ENCODE data around the gene ANGPTL5. TPM values are rescaled to one million over a fixed set of nuclear protein-coding genes. Genes with fewer than 3 reads are reported as not detected.

Gene ANGPTL5
- total RNA-seq, 2 experiments from 2014 or later: not detected

DNA sequence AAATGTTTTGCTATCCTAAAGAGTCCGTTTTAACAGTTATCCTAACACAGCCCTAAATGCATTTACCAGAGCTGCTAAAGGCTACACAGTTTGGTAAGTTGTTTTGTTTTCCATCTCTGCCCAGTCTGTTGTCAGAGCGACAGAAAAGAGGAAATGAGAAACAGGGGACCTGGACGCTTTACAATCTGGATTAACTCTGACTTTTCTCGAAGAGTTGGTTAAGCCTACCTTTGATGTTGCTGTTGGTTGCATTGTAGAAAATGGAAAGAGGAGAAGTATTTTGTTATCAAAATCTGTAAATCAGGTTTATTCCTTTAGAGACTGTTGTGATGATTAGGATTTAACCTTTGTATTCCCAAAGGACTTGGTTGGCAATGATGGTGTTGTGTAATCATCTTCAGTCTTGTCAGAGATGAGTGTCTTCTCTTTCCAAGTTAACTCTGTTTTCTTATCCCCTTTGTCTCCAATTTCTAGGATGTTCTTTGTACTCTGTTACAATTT is 481 bp downstream of the ANGPTL5 start:
- ChIA-PET CTCF (no interaction called here), POLR2A (no interaction called here)
- Mint-ChIP-seq H3K4me3 (peak overlapping the region; percentile 87), H3K27ac (no peak overlapping the region), H3K27me3 (no peaks in the 10 kb centered on the region), H3K4me1 (peaks cover 24% of the 10 kb centered on the region), H3K9me3 (no peaks in the 10 kb centered on the region), H3K36me3 (ENCODE audit: low read depth) (no peaks in the 10 kb centered on the region)
- no peak for DNase-seq

DNA sequence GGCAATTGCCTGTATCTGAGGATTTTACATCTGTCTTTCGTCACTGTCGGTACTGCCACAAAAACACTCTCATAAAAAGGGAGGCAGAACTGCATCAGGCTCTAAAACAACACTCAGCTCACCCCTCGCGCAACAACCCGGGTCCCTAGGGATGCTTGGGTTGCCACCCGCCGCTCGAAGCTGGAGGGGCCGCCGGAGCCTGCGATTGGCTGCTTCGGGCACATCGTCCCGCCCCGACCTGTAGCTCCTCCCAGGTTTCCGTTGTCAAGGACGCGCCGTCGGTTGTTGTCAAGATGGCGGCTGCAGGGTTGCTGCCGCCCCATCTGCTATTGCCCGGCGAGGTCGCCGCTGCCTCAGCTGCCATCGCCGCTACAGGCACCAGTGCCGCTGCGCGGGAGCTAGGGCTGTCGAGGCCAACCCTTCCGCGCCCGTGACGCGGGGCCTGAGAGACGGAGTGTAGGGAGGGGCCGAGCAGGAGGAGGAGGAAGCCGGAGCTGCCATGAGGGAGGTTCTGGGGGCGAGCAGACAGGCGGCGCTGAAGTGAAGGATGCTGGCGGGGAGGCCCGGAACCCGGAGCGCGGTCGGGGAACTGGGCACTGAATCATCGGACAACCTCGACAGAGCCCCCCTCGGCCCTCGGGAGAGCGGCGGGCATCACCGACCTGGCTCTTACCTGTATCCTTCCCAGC is 1.4 kb downstream of the ANGPTL5 start, which contains the start of gene CEP126:
TSS of gene CEP126 (plus strand) at position 273 of the 689 bp plus-strand sequence. CDS start at position 548, 275 bp downstream.
- H3K27ac Mint-ChIP-seq: peak within 1 kb of the TSS; percentile 57
- no peaks in the 10 kb centered on the region for H3K36me3 Mint-ChIP-seq (ENCODE audit: low read depth)
- CTCF ChIA-PET: interaction anchor here (0.8 to 1.6 kb wide), 10 partner anchors 10 to 99 kb away, joined by 3 to 8 read pairs (median 3); no protein-coding TSS in a partner anchor
- peak within 1 kb of the TSS; percentile 87 for H3K4me3 Mint-ChIP-seq
- H3K9me3 Mint-ChIP-seq: no peaks in the 10 kb centered on the region
- POLR2A ChIA-PET: no interaction called here
- peak; percentile 93 for DNase-seq
- peaks cover 24% of the 10 kb centered on the region for H3K4me1 Mint-ChIP-seq
- H3K27me3 Mint-ChIP-seq: no peaks in the 10 kb centered on the region

DNA sequence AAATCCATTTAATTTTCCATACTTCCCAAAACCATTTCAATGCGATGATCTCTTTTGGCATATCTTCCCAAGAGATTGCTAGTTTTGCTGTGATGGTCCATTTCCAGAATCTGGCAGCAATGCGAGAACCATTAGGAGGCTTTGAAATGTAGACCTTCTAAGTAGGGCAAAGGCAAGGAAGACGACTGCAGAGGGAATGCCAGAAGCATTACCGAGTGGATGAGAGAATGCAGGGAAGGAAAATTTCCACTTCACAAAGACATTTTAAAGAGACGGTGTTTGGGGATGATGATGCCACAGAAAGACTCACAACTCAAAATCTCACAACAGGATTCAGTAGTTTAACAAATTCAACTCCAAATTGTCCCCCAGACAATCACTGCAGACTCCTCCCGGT is 2.0 kb downstream of the ANGPTL5 start:
- Mint-ChIP-seq H3K9me3 (no peaks in the 10 kb centered on the region), H3K27me3 (no peaks in the 10 kb centered on the region), H3K4me1 (peaks cover 24% of the 10 kb centered on the region), H3K27ac (no peak overlapping the region), H3K36me3 (ENCODE audit: low read depth) (no peaks in the 10 kb centered on the region), H3K4me3 (peak overlapping the region; percentile 87)
- DNase-seq: no peak
- POLR2A ChIA-PET: no interaction called here
- CTCF ChIA-PET: interaction anchor here (0.8 to 1.6 kb wide), 10 partner anchors 10 to 99 kb away, joined by 3 to 8 read pairs (median 3); no protein-coding TSS in a partner anchor

DNA sequence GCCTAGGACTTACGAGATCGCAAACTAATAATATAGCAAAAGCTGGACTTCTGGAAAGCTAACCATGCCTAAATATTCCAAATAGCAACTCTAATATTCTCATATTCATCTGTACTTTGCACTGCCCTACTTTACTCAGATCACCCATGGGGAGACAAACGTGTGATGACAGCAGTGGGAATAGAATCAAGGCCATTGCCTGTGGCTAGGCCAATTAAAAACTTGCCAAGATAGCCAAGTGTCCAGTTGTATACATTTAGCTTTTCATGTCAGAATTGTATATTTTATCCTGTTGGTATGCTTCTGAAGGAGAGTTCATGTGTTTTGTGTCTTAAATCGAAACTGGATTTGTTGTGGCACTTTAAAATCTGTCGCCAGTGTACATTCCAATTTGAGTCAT is 2.7 kb downstream of the ANGPTL5 start:
- no peaks in the 10 kb centered on the region for H3K36me3 Mint-ChIP-seq (ENCODE audit: low read depth)
- H3K27ac Mint-ChIP-seq: no peak overlapping the region
- H3K4me1 Mint-ChIP-seq: peaks cover 24% of the 10 kb centered on the region
- DNase-seq: no peak
- H3K27me3 Mint-ChIP-seq: peaks cover 2% of the 10 kb centered on the region
- no peaks in the 10 kb centered on the region for H3K9me3 Mint-ChIP-seq
- no peak overlapping the region for H3K4me3 Mint-ChIP-seq
- ChIA-PET CTCF (interaction anchor here (1.6 kb wide), 1 partner anchor 94 kb away, joined by 8 read pairs; no protein-coding TSS in a partner anchor), POLR2A (no interaction called here)

DNA sequence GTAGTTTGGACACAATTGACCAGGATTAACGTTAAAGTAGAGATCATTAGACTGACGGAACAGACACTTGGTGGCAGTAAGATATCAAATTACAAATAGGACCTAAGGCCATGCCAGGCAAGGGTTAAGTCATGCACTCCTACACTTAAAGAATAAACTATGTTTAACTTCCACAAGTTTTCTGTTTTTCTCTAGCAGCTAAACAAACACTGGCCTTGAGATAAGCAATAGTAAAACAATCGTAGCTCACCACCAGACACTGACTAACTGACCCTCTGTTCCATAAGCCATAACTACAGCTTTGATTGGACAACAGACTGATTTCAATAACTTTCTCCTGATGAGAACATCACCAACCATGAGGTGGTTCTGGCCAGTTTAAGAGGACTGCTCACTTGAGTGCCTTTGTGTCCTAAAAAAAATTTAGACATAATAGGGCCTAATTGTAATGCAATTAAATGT is 3.5 kb downstream of the ANGPTL5 start:
- ChIA-PET CTCF (no interaction called here), POLR2A (no interaction called here)
- no peak overlapping the region for H3K27ac Mint-ChIP-seq
- no peaks in the 10 kb centered on the region for H3K36me3 Mint-ChIP-seq (ENCODE audit: low read depth)
- no peak overlapping the region for H3K4me3 Mint-ChIP-seq
- no peak for DNase-seq
- no peaks in the 10 kb centered on the region for H3K9me3 Mint-ChIP-seq
- peaks cover 2% of the 10 kb centered on the region for H3K27me3 Mint-ChIP-seq
- peaks cover 24% of the 10 kb centered on the region for H3K4me1 Mint-ChIP-seq

DNA sequence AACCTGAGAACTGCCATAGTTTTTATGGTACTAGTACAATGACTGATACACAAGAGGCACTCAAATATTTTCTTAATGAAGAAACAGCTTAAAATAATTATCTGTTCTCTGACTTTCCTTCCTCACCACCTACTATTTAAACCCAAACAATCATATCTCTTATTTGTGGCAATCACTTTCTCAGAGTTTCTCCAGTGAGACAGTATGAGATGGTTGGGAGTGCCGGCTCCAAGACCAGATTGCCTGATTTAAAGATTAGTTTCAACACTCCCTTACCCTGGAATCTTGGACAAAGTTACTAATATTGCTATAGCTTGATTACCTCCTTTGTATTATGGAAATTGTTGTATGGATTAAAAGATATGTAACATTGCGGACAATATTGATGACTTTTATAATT is 7.2 kb downstream of the ANGPTL5 start:
- DNase-seq: no peak
- Mint-ChIP-seq H3K36me3 (ENCODE audit: low read depth) (no peaks in the 10 kb centered on the region), H3K9me3 (no peaks in the 10 kb centered on the region), H3K4me1 (peaks cover under 1% of the 10 kb centered on the region), H3K27ac (no peak overlapping the region), H3K27me3 (peaks cover 11% of the 10 kb centered on the region), H3K4me3 (no peak overlapping the region)
- CTCF ChIA-PET: no interaction called here
- POLR2A ChIA-PET: no interaction called here

DNA sequence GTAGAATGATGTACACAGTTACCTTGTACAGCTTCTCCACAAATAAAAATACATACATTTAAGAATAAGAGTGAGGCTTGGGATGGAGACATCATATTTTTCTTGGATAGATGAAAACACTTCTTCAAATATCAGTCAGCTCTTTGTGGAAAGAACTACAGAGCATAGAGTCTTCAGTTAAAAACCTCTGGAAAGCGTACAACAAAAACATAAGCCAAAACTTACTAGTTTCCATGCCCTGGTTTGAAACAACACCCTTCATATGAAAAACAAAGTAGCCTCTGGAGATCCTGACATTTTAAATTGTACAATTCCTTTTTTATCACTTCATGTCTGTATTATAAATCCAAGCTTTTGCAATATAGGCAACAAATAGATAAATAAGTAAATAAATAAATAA is 8.5 kb downstream of the ANGPTL5 start:
- CTCF ChIA-PET: no interaction called here
- Mint-ChIP-seq H3K9me3 (no peaks in the 10 kb centered on the region), H3K27me3 (peaks cover 16% of the 10 kb centered on the region), H3K36me3 (ENCODE audit: low read depth) (no peaks in the 10 kb centered on the region), H3K4me1 (no peaks in the 10 kb centered on the region), H3K4me3 (no peak overlapping the region), H3K27ac (no peak overlapping the region)
- no peak for DNase-seq
- POLR2A ChIA-PET: no interaction called here

DNA sequence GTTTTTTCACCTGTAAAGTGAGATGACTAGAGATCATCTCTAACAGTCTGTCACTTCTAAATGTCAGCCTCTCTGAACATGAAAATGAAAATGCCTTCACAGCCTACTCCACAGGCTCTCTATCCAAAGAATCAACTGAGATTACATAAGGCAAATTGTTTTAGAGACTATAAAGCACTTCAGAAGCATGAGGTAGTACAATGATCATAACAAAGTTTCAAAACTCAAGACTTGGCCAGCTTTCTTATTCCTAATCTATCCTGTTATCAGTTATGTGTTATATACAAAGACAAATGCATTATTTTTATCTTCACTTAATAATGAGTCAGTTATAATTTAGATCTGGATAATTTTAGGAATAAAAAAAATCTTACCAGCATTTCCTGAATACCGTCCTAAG is 21.8 kb downstream of the ANGPTL5 start:
- Mint-ChIP-seq H3K4me1 (no peaks in the 10 kb centered on the region), H3K9me3 (no peaks in the 10 kb centered on the region), H3K36me3 (ENCODE audit: low read depth) (no peaks in the 10 kb centered on the region), H3K27ac (no peak overlapping the region), H3K4me3 (no peak overlapping the region), H3K27me3 (peaks cover 11% of the 10 kb centered on the region)
- POLR2A ChIA-PET: no interaction called here
- DNase-seq: no peak
- CTCF ChIA-PET: no interaction called here

DNA sequence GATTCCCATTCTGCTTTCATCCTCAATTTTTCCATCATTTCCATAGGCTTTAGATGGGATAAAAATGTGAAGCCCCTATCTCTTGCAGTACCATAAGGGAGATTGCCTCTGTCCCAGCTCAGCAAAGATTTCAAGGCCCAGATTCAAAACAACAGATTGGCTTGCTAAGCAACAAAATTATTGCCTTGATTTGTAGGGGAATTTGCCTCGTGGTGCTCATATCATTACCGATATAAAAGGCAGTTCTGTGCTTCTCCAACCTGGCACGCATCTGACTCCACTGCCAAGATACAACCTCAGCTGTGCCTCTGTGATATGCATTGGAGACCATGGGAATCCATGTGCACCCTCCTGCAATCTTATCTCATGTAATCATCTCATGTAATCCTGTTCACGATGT is 26.6 kb downstream of the ANGPTL5 start:
- H3K27ac Mint-ChIP-seq: no peak overlapping the region
- H3K36me3 Mint-ChIP-seq (ENCODE audit: low read depth): no peaks in the 10 kb centered on the region
- no peak for DNase-seq
- ChIA-PET POLR2A (no interaction called here), CTCF (interaction anchor here (1.2 kb wide), 1 partner anchor 10 kb away, joined by 3 read pairs; no protein-coding TSS in a partner anchor)
- no peaks in the 10 kb centered on the region for H3K9me3 Mint-ChIP-seq
- no peak overlapping the region for H3K4me3 Mint-ChIP-seq
- no peaks in the 10 kb centered on the region for H3K4me1 Mint-ChIP-seq
- H3K27me3 Mint-ChIP-seq: peaks cover 3% of the 10 kb centered on the region

DNA sequence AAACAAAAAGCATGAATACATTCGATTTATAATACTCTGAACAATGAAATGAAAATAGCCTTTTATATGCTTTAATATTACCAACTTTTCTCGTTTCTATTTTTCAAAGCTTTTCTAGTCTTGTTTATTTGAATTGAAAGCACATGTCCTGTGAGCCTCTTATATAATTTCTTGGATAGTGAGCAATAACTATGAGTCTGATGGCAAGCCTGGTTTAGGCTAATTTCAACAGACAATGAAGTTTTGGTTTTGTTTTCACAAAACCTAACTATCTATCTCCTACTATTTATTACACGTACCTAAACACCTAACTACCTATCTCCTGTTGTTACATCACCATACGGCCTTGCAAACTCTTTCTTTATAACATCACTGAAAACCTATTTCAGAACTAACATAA is 30.7 kb downstream of the ANGPTL5 start:
- peaks cover 1% of the 10 kb centered on the region for H3K27me3 Mint-ChIP-seq
- ChIA-PET CTCF (no interaction called here), POLR2A (no interaction called here)
- no peaks in the 10 kb centered on the region for H3K36me3 Mint-ChIP-seq (ENCODE audit: low read depth)
- no peaks in the 10 kb centered on the region for H3K4me1 Mint-ChIP-seq
- no peak for DNase-seq
- H3K9me3 Mint-ChIP-seq: no peaks in the 10 kb centered on the region
- no peak overlapping the region for H3K27ac Mint-ChIP-seq
- no peak overlapping the region for H3K4me3 Mint-ChIP-seq

DNA sequence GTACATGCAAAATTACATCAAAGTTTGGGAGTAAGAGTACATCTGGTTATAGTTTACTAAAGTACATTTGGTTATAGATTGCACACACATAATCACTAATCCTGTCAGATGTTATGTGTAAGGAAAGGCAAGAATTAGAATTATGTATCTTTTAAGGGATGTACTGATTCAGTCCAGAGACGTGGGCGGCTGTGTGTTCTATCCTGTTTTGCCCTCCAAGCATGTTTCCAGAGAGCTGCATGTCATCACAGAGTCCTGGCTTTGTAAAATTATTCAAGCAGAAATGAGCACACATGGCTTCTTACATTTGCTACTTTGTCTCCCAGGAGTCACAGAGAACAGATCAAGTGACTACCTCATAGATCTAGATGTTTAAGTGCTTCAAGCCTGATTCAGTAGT is 34.7 kb downstream of the ANGPTL5 start:
- POLR2A ChIA-PET: no interaction called here
- no peaks in the 10 kb centered on the region for H3K4me1 Mint-ChIP-seq
- DNase-seq: no peak
- H3K9me3 Mint-ChIP-seq: no peaks in the 10 kb centered on the region
- H3K36me3 Mint-ChIP-seq (ENCODE audit: low read depth): no peaks in the 10 kb centered on the region
- peaks cover 4% of the 10 kb centered on the region for H3K27me3 Mint-ChIP-seq
- CTCF ChIA-PET: no interaction called here
- H3K27ac Mint-ChIP-seq: no peak overlapping the region
- no peak overlapping the region for H3K4me3 Mint-ChIP-seq

DNA sequence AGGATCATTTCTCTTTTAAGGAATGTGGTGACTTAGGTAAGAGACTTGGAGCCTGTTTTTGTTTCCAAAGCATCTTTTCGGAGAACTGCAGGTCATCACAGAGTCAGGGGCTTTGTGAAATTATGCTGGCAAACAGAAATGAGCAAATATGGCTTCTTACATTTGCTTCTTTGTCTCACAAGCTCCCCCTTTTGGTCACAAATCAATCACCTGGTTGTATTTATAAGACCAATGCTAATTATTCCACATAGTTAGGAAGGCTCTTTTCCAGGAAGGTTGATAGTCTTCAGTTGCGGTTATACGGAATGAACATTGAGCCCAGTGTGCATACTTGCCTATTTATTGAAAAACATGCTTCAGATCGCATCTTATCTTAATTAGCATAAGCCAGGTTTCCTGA is 36.1 kb downstream of the ANGPTL5 start:
- no peak for DNase-seq
- H3K27ac Mint-ChIP-seq: no peak overlapping the region
- H3K36me3 Mint-ChIP-seq (ENCODE audit: low read depth): no peaks in the 10 kb centered on the region
- H3K4me1 Mint-ChIP-seq: no peaks in the 10 kb centered on the region
- ChIA-PET POLR2A (no interaction called here), CTCF (interaction anchor here (0.8 to 2.2 kb wide), 4 partner anchors 10 to 19 kb away, joined by 3 to 11 read pairs (median 4); no protein-coding TSS in a partner anchor)
- peaks cover 4% of the 10 kb centered on the region for H3K27me3 Mint-ChIP-seq
- H3K9me3 Mint-ChIP-seq: no peaks in the 10 kb centered on the region
- H3K4me3 Mint-ChIP-seq: no peak overlapping the region

DNA sequence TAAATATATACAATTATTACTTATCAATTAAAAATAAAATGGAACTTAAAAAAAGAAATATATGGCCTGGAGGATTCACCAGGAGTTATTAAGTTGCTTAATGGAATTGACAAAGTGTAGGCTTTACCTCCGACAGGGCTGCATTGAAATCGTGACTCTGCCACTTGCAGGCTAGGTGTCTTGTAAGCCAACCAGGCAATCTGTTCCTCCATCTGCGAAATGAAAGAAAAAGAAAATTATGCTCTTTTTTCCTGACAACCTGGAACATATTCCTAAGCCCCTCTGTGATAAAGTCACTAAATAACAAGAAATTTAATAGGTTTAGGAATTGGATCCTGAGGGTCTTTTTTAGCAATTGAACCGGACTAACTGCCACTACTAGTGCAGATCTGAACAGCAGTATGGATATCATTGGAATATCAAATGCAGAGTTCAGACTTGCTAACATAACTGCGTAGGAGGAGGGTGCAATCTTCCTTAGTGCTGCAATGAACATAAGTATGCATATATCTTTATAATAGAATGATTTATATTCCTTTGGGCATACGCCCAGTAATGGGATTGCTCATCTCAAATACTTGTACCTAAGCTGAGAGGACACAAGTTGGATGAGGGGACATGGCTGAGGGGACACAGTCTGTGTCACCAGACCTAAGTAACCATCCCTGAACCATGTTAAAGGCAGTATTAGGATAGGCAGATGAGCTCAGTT is 44.0 kb downstream of the ANGPTL5 start:
- CTCF ChIA-PET: no interaction called here
- POLR2A ChIA-PET: no interaction called here
- Mint-ChIP-seq H3K36me3 (ENCODE audit: low read depth) (no peaks in the 10 kb centered on the region), H3K27ac (no peak overlapping the region), H3K4me3 (no peak overlapping the region), H3K9me3 (no peaks in the 10 kb centered on the region), H3K27me3 (peaks cover 2% of the 10 kb centered on the region), H3K4me1 (no peaks in the 10 kb centered on the region)
- no peak for DNase-seq
